Cardiac fibroblast (primary cell): ENCODE measurements around the gene EIF4A3.

Experiments
- DNase-seq, 2 donors: peaks; one replicate each; pipeline versions ENCODE4 v3.0.0 to v3.0.0-alpha.2; 2010; ENCODE audit warnings: low read depth in 2 of 2
- H3K4me3 ChIP-seq, 2 donors: replicated peaks in 1 of 2; 1 replicate in 1 of 2; 2 replicates in 1 of 2; pipeline ENCODE4 v1.5.1; 2011; ENCODE audit warnings: low read depth in 2 of 2, low read length in 2 of 2, mild to moderate bottlenecking in 2 of 2, moderate library complexity in 1 of 2
- CTCF ChIP-seq: IDR thresholded peaks from one replicate; pipeline ENCODE4 v1.5.1; 2011; ENCODE audit warnings: low read depth, mild to moderate bottlenecking, low read length, inconsistent platforms

The EIF4A3 gene

GRCh38 chr17:80141463-80142165 is 5.3 kb downstream of the EIF4A3 start:
- DNase-seq, result no peak
- no peak overlapping the region for H3K4me3 ChIP-seq
- TF ChIP-seq CTCF, result no peak

GRCh38 chr17:80138856-80139426 is 8.0 kb downstream of the EIF4A3 start:
- H3K4me3 ChIP-seq, result no peak overlapping the region
- DNase-seq, result no peak
- no peak for TF ChIP-seq CTCF

DNA sequence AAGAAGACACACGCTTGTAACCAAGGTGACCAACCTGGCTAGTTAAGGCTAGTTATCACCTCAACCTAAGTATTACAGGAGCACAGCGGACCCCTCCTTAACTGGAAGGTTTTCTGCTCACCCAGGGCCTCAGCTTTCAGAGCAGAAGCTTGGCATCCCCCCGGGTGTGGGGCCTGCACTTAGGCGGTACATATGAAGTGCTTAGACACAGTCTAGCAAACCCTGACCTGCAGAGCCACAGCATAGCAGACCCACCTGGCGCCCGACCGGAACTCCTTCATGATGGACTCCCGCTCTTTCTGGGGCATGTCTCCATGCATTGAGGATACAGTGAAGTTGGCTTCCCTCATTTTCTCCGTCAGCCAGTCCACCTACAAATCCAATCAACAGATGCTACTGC is 9.8 kb downstream of the EIF4A3 start:
- no peak for DNase-seq
- TF ChIP-seq CTCF, result no peak
- H3K4me3 ChIP-seq, result no peak overlapping the region

DNA sequence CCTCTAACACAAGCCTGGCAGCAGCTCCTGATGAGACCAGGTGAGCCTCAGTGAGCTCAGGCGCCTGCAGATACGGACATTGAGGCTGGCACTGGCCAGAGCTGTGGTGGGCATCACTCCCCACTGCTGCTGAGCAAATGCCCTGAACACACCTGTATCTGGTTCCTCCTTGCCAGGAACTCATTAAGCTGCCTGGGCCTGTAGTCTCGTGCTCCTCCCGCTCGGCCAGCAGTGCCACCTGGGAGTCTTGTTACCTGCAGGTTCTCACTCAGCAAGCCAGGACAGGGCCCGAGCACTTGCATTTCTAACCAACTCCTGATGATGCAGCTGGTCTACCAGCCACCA is 13.3 kb downstream of the EIF4A3 start:
- DNase-seq, result no peak
- TF ChIP-seq CTCF, result no peak
- H3K4me3 ChIP-seq, result no peak overlapping the region

- TF ChIP-seq CTCF, result no peak
- H3K4me3 ChIP-seq, result no peak overlapping the region
- DNase-seq, result no peak
Observed at GRCh38 chr17:80132906-80133625, 13.9 kb downstream of the EIF4A3 start.

DNA sequence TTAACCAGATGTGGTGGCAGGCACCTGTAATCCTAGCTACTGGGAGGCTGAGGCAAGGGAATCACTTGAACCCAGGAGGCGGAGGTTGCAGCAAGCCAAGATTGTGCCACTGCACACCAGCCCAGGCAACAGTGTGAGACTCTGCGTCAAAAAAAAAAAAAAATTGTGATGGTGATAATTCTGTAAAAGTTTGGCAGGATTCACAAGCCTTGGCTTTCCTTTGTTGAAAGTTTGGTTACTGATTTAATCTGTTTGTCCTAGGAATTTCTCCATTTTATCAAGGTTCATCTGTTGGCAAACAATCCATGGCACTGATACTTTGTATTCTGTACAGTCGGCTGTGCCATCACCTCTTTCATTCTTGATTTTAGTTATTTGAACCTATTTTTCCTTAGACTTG is 15.9 kb downstream of the EIF4A3 start:
- TF ChIP-seq CTCF, result no peak
- DNase-seq, result no peak

More for the DNA sequence above, 15.9 kb downstream of the EIF4A3 start:
- no peak overlapping the region for H3K4me3 ChIP-seq
